LoVo (cell line): Measurements from ENCODE around the gene HOXB3.

Experiments
- DNase-seq: peaks from one replicate; pipeline ENCODE4 v3.0.0-alpha.2; 2016; ENCODE audit warnings: low spot score

The HOXB3 gene

DNA sequence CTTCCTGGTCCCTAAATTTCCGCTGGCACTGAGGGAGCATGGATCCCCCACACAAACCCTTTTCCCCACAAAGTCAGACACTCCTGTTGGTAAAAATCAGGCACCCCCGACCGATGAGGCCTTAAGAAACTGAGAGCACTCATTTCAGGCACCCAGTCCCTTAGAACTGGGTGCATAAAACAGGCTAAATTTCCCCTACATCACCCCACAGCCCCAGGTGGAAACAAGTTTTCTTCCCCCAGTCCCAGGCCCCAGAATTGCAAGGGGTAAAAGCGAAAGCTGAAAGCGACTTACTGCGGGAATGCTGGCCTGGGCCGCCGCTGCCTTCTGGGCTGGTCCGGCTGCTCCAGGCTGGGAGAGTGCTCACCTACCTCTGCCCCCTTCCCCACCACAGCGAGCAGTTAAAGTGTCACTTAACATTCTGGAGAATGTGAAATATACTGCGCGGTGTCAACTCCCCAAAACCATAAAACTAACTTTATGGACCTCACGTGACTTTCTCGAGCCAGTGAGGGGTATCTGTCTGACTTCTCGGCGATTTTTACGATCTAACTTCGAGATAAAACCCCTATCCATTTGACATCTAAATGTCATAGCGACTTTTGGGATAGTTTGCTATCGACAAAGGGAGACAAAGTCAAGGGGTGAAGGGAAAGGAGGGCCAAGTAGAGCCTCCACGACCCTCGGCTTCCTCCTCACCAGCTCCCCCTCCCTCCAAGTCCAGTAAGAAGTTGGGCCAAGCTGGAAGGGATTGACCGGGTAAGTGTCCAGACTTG is at the start of gene HOXB3:
Gene HOXB3, minus strand, starts transcription at position 411 of the 776 bp plus-strand sequence. CDS start 37,767 bp downstream, outside the sequence.
- peak; percentile 77 for DNase-seq

DNA sequence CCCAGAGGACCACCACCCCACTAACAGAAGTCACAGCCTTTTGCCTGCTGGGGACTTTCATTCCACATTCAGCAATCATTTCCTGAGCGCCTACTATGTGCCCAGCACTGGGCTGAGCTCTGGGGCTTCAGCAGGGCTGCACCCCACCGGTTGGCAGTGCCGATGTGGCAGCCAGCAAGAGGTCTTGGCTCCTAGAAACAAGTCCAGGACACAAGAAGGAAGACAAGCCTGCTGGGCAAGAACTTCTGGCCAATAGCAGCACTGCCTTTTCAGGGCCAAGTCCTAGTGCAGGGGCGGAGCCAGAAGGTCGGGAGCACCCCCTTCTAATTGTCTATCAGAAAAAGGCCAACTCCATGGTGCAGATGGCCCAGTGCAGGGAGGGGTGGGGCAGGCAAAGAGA is 49.1 kb upstream of the HOXB3 start:
- no peak for DNase-seq

DNA sequence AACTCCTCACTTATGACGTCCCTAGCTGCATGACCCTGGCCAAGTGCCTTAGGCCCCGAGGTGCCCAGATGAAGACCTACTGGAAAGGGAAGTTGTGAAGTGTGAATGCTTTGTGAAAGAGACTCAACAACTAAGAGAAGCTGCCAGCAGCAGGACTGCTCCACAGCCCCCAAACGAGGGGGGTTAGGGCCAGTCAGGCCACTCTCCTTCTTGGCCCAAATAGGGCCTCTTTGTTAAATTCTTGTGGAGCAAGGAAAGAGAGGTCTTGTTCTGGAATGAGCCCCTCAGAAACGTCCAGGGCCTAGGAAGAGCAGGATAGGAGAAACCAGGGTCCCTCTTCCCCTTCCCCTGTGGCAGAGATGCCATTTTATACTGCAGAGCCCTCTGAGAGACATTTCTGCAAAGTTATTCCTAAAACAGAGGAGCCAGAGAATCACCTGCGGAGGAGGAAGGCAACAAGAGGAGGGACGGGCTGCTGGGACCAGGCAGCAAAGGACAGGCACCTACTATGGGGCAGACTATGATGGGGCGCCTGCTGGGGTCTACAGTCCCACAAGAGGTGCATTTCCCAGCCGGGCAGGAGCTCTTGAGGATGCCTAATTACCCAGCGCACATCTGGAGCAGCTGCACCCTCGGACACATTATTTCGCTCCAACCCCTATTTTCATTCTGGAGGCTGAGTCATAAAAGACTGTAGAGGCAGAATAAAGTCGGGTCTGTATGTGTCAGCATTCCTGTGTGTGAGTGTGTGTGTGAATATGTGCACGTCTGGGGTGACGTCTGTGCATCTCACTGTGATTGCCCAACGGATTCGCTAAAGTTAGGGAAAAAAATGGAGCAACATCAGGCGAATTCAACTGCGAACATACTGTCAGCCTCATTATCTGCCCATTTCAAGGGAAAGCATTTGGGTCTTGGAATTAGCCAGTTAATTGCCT is 47.6 kb upstream of the HOXB3 start:
- no peak for DNase-seq

DNA sequence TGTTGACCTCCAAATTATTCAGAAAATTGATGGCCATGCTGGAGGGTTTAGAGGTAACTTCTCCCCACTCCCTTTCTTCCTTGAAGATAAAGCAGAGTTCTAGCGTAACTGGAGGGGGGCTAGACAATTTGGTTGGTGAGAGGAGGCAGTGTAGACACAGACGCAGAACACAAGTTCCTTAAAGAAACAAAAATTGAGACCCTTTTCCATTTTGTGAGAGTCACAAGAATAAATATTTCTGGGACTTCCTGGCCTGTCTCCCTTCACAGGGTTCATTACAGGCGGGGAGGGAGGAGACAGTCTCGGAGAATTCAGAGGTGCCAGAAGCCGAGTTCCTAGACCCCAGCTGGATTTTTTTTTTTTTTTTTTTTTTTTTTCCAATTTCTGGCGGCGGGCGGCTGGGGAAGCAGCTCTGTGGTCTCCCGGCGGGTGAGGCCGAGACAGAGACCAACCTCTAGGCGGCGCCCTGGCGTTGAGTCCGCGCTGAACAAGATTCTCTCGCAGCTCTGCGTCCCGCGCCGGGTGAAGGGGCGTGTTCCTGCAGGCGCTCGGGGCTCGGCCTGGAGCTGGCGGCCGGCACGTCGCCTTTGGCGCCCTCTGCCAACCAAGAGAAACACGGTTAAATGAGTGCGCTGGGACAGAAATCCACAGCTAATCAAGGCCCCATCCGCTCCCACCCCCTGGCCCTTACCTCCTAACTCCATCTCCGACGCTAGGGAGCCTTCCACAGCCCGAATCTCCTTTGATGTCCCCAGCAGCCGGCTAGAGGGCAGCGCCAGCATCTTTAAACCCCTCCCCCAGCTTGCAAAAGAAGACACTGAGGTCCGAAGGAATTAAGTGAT is 46.4 kb upstream of the HOXB3 start:
- DNase-seq = no peak

DNA sequence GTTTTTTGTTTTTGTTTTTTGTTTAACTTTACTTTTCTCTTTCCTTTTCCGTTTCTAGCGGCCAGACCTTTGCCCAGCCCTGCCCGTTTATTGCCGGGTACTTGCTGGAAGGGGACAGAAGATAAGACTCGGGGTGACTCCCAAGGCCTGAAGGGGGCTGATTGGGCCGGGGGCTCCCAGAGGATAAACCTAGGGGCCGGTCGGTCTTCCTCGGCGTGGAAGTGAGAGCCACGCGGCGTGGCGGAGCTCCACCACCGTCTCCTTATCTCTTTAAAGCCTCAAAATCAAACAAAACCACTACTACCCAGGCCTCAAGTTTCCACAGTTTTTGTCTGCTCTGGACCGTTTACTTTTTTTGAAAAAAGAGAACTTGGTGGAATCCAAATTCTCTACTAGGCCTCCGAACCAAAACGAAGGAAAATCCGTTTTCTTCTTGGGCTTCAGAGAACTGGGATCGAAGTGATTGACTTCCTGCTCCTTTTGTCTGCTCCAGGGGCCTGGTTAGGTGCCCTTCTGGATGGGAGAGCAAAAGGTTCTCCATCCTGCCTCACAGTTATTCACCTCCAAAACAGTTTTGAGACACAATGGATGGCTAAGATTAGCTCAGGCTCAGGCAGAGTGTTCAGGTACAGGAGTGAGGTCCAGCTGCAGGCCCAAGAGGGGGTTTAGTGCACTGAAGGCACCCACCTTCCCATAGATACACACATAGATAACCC is 44.6 kb upstream of the HOXB3 start:
- DNase-seq = no peak

GRCh38 chr17:48633266-48633677 is 43.2 kb upstream of the HOXB3 start:
- no peak for DNase-seq

- no peak for DNase-seq
These were observed 42.7 kb upstream of the HOXB3 start for GRCh38 chr17:48632579-48633265.

- DNase-seq = no peak
These were observed 41.9 kb upstream of the HOXB3 start for GRCh38 chr17:48631693-48632578.

GRCh38 chr17:48630925-48631692 is 41.1 kb upstream of the HOXB3 start:
- no peak for DNase-seq

- DNase-seq = no peak
These were observed 40.2 kb upstream of the HOXB3 start for GRCh38 chr17:48630009-48630924.

GRCh38 chr17:48629411-48629759 is 39.3 kb upstream of the HOXB3 start:
- DNase-seq = no peak

DNA sequence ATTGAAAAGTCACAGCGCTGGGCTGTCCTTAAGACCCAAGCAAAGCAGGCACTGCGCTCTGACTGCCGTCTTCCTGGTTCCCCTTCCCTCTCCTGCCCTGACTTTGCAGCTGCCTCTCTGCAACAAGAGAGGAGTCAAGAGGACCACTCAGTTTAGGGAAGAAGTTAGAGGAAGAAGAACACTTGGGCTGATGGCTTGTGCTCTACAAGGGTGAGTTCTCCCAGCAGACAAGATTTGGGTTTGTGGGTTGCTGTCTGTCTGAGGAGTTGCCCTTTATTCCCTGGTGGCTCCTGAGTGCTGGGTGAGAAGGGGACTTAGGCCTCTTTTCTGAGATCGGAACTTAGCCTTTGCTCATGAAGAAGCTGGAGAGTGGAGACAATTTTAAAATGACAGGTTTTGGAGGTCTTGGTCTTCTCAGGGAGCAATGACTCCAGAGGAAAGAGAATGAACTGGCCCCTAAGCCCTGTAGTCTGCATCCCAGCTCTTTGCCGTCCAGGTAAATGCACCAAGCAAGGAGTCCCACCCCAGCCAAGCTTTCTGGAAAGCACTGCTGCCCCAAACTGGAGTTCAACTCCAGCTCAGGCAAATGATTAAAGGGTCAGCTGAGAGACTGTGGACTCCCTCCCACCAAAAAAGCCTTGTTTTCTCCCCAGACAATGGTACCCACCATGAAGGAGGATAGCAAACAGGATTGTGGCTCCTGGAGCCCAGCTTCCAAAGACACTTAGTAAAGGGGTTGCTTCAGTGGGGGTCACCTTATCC is 38.8 kb upstream of the HOXB3 start:
- no peak for DNase-seq

DNA sequence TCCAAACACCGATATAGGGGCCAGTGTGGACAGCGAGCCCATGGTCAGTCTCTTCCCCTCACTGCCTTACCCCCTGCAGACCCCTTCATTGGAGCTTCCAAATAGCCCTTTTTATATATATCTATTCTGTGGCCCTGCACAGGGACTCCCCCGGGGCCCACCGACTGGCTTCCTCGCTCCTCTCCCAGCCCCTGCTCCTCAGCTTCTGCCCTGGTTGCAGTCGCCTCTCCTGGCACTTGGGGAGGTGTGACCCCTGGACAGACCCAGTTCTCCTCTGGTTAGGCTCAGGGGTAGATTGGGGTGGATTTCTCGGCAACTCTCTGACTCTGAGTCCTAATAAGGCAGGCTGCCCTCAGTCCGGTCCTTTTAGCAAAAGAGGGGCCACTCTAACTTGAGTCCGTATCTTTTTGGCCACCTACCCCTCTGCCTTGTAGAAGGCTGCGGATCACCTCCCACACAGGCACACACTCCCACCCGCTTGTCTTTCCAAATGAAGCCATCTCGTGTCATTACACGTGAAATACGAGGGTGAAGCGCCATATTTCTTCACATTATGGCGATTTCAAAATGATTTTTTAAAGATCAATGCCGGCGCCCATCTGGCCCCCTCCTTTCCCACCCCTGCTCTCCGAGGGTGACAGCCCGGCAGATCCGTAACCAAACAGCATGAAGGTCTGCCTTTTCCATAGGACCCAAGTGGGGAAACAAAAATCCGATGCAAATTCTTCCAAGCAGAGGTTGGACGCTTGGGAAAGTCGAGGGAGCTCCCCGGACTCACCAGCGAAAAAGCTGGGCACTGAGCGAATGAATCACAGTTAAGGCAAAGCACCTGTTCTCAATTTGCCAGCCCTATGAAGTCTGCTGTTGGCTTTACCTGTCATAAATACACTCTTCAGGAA is 37.8 kb upstream of the HOXB3 start:
- no peak for DNase-seq

DNA sequence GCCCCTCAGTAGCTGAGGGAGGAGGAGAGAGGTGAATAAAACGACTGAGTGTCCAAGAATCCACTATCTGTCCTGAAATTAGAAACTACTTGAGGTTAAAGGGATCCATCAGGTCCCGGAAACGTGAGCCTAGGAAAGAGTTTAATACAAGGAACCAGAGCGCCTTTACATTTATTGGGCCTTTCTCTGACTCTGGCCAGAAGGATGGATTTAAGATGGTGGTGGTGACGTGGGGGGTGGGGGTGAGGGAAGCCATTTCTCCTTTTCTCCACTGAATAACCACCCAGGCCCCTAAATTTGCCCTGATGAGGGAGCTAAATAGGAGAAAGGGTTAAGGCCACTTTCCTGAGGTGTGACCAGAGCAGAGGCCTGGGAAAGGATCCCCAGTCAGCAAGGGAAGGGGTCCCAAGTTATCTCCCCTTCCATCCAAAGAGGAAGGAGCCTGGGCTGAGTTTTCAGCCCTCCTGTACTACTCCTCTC is 37.1 kb upstream of the HOXB3 start:
- no peak for DNase-seq

- DNase-seq = peak; percentile 84
These were observed 36.4 kb upstream of the HOXB3 start, which contains the start of gene HOXB9 for GRCh38 chr17:48626245-48627117. Gene HOXB9, minus strand, starts transcription at chr17:48626358. Its CDS starts 89 bp downstream, at chr17:48626269.
